ENCODE measurements around the gene STX10.
A peak's percentile ranks its signal among the peaks of the same experiment; 100 is the strongest.

- TF ChIP-seq EZH2 (IDR thresholded peaks at IDR 0.05; ENCODE audit: borderline replicate concordance, low read depth, low read length, poor library complexity, severe bottlenecking) (no peak), CTCF (conservative IDR thresholded peaks at IDR 0.05; ENCODE audit: low read depth, low read length) (peak; percentile 44)
Observed at GRCh38 chr19:13152974-13153568, 2.9 kb upstream of the STX10 start.

Measured in A673 (cell line).